Measurements from ENCODE around the gene MBTPS1.
"Not testable (repeated sequence)": the region's sequence is repeated elsewhere in the genome, so short reads cannot be mapped to it uniquely, and the experiment has no call there.

The MBTPS1 gene

GRCh38 chr16:84136331-84137125 is 19.8 kb upstream of the MBTPS1 start:
- no peak for FAIRE-seq

DNA sequence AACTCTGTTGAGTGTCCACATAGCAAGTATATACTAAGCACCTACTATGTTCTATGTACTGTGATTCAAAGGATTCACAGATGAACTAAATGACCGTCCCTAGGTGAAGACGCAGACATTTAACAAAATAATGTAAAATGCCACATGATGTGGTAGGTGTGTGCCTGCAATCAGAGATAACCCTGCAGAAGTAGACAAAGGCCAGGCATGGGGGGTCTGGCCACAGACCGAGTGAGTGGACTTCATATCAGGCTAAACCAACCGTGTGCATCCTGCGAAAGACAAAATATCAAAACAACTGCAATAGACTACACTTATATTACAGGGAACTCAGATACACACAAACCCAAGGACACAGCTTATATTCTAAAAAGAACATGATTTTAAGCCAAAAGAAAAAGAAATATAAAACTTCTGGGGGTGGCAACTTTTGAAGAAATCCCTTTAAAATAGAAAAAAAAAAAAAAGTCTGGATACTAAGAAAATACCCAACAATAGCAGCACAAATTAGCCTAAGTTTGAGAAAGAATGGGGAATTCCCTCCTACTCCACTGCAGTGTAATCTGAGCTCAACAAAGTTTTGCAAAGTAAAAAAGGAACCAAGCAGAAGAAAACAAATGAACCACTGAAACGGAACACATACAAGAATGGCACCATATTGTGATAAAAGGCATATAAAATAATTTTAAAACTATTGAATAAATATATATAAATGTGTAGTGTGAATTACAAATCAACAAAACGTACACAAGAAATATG is 16.0 kb upstream of the MBTPS1 start:
- FAIRE-seq, result no peak

- no peak for FAIRE-seq
Measured at GRCh38 chr16:84131117-84131516, 14.4 kb upstream of the MBTPS1 start.

DNA sequence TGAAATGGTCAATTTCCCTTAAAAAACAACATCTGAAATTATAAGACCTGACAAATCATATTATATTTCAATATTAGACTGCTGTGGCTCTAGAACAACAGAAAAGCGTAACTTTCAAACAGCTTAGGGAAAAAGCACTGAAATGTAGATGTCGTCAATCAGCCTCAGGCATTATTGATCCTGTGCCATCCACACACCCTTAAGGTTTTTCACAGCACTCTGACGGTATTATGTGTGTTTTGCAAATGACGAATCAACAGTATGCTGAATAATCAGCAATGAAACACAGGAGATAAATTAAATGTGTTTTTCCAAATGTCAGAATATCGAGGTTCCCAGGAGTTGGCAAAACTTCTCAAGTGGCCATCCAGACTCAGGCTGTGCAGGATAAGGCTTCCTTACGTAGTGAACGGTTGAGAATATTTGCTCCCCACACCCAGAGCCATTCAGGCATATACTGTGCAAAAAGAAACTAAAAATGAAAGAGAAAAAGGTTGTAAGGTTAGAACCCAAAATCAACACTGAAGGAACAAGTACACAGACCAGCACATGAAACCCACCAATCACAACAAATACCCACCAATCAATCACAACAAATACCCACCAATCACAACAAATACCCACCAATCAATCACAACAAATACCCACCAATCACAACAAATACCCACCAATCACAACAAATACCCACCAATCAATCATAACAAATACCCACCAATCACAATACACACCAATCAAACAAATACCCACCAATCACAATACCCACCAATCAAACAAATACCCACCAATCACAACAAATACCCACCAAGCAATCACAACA is 7.7 kb upstream of the MBTPS1 start:
- FAIRE-seq, result no peak

DNA sequence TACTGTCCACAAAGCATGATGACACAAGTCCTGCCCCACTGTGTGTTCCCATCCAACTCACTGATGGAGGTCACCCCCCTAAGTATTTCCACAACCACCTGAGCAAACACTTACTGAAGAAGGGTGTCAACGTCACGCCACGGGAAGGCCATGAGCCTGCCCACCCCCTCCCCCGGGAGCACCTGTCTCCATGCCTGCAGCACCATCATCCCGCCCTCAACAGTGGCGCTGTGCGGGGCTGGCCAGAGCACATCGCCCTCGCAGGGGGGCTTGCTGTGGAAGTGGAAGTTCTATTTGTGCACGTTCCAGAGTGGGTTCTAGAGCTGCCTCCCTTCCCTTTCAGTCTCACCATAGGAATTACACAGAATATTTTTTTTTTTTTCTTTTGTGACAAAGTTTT is 4.3 kb upstream of the MBTPS1 start:
- no peak for FAIRE-seq

DNA sequence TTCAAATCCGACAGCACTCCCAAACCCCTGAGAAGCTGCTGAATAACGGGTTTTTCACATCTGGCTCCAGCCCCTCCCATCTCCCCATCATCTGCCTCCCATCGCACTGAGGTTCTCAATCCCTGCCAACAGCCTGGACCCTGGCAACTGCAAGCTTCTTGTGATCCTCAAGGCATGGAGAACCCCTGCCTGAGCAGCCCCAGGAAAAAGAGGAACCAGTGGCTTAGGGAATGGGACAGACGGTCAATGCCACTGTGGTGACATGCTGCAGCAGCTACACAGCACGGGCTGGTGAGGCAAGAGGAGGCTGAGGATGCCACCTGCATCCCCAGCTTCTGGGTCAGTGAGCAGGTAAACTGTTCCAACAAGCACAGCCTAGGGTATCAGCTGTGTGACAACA is 3.3 kb upstream of the MBTPS1 start:
- FAIRE-seq, result no peak

DNA sequence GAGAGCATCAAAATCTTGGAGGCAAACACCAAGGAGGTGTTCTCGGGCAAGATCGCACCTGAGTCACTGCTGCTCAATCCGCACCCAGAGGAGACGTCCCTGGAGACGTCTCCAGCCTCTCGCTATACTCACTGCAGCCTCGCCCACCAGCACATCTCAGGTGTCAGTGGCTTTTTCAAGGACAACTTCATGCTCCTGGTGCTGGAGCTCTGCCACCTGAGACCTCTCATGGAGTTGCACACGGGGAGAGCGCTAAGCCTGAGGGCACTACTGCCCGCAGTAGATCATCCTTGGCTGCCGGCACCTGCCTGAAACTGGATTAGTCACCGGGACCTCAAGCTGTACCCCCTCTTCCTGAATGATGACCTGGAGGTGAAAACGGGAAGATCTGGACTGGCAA is 2.6 kb upstream of the MBTPS1 start:
- FAIRE-seq, result no peak

DNA sequence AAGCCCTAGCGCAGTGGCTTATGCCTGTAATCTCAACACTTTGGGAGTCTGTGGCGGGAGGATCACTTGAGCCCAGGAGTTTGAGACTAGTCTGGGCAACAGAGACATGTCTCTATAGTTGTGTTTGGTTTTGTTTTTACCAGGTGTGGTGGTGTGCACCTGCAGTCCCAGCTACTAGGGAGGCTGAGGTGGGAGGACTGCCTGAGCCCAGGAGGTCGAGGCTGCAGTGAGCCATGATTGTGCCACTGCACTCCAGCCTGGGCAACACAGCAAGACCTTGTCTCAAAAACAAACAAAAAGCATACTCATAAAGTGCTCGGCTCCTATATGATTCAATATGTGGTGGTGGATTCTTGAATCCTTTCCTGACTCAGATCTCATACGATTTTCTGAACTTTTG is 1.6 kb upstream of the MBTPS1 start:
- not testable (repeated sequence) for FAIRE-seq

GRCh38 chr16:84117494-84117843 is 727 bp upstream of the MBTPS1 start:
- FAIRE-seq, result no peak

DNA sequence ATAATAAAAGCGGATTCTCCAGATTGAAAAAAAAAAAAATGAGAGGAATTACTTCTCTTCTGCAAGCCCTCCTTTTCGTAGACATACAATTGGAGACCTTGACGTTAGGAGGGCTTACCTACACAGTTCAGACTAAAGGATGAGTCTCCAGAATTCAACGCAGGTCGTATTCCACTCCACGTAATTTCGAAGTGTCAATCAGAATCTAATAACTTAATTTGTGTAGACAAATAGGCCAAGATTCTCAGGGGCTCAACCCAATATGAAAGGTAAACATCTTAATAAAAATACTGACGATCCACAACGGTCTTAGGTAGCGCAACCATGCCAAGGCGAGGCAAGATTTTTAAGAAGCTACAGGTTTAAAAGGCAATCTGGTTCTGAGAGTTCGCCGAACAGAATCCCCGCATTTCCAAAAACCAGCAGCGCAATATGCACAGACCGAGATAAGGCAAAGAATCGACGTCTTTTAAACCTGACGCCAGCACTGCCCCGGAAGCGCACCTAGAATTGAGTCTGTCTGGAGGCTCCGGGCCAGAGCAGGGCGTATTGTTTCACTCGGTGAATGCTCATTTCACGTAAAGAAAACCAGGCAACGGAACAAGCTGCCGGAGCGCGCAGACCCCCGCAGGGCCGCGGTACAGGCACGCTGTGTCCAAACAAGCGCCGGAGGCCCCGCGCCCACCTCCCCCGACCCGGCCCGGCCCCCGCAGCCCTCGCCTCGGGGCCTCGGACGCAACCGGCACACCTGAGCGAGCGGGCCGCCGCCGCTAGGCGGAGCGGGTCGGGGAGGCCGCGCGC is 623 bp downstream of the MBTPS1 start:
- FAIRE-seq, result no peak

GRCh38 chr16:84111949-84112348 is 4.8 kb downstream of the MBTPS1 start:
- FAIRE-seq, result not testable (repeated sequence)

- no peak for FAIRE-seq
Measured at GRCh38 chr16:84111525-84111924, 5.2 kb downstream of the MBTPS1 start.

GRCh38 chr16:84110527-84110926 is 6.2 kb downstream of the MBTPS1 start:
- FAIRE-seq, result no peak

DNA sequence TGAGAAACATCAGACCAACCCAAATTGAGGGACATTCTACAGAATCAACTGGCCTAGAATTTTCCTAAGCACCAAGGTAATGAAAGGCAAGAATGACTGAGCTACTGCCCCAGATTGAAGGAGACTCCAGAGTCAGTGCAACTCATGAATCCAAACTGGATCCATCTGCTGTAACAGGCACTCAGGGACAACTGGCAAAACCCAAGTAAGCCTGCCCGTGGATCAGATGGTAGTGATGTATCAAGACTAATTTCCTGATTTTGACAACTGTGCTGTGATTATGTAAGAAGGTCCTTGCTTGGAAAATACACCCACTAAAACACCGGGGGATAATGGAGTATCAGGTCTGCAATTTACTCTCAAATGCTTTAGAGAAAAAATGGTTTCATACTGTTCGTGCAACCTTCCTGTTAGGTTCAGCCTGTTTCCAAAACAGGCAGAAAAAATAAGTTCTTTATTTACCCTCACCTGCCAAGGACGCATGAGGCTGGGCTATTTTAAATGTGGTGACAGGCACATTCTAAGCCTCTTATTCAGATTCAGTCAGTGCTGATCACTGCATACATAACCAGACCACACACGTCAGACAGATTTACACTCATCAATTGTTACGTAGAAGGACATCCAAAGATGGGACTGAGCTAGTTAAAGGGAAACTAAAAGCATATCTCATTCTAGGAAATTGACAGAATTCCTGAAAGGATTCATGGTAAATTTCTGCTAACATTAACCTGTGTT is 7.0 kb downstream of the MBTPS1 start:
- FAIRE-seq, result no peak

- no peak for FAIRE-seq
Measured at GRCh38 chr16:84107921-84108320, 8.8 kb downstream of the MBTPS1 start.

GRCh38 chr16:84105948-84106740 is 10.6 kb downstream of the MBTPS1 start:
- FAIRE-seq, result no peak

DNA sequence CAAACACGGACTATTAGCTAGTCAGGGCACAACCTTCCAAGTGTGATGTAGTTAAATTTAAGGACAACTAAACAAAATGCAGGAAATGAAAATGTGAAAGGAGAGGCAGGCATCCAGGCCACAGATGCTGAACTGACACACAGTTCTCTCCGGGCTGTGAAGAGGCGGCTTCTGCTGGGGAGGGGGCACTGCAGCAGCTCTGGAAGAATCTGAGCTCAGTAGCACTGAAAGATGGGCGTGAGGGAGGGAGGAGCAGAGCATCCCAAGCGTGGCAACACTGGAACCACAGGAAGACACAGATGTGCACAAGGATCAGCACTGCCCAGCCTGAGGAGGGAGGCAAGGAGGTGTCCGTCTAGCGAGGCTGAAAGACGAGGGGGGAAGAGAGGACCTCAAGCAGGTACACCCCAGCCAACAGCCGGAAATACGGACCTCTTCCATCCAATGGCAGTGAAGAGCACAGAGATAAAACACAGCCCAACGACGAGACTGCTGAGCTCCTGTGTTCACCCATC is 11.4 kb downstream of the MBTPS1 start:
- FAIRE-seq, result no peak

DNA sequence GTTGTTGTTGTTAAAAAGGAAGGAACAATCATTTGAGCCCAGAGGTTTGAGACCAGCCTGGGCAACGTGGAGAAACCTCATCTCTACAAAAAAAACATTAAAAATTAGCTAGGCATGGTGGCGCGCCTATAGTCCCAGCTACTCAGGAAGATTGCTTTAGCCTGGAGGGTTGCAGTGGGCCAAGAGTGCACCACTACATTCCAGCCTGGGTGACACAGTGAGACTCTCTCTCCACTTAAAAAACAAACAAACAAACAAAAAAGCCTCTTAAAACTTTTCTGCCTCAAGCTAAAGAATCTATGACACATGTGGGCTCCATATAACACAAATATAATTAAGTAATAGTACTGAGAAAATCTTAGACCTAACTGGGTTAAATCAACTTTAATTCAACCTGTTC is 12.5 kb downstream of the MBTPS1 start:
- no peak for FAIRE-seq

GRCh38 chr16:84103678-84104077 is 13.1 kb downstream of the MBTPS1 start:
- FAIRE-seq, result no peak

DNA sequence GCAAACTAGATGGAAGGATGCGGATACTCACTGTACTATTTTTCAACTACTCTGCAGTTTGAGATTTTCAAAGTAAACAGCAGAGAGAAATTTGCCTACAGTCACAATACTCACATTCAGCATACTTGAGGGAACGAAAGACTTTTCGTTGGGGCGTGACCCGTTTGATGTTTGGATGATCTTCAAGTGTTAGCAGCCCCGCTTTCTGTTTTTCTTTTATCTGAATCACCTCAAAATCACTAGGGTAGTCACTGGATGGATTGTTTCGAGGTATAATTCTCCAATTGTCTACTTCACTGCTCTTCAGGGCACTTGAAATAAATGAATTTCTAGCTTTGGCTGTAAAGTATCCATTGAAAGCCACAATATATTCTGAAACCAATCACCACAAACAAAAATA is 17.8 kb downstream of the MBTPS1 start:
- FAIRE-seq, result no peak

- no peak for FAIRE-seq
Measured at GRCh38 chr16:84096447-84097005, 20.2 kb downstream of the MBTPS1 start.

Measured in islet of Langerhans (tissue), 1 donor.